H1 (cell line): ENCODE data around the gene ZBTB18. TPM values are rescaled to one million over a fixed set of nuclear protein-coding genes. Genes with fewer than 3 reads are reported as not detected.

ENCODE experiments used
- ASH2L ChIP-seq: fragments of 200-600, 300-600 bp; sonication (generic); IDR thresholded peaks from one replicate; pipeline ENCODE4 v1.7.1; 2017; ENCODE audit warnings: low read length
- PHF8 ChIP-seq: fragments of 200-600 bp; sonication (generic); conservative IDR thresholded peaks from 2 replicates; pipeline ENCODE4 v1.7.1; 2012; ENCODE audit warnings: low read depth, mild to moderate bottlenecking, inconsistent platforms, low read length, moderate library complexity
- RBBP5 ChIP-seq: IDR thresholded peaks from 2 replicates; pipeline ENCODE4 v1.7.1; 2012; ENCODE audit warnings: low read depth, mild to moderate bottlenecking, inconsistent platforms, low read length, moderate library complexity, borderline replicate concordance
- SUZ12 ChIP-seq: fragments of 200-600 bp; sonication (generic); IDR thresholded peaks from 2 replicates; pipeline ENCODE4 v1.6.1; 2012; ENCODE audit warnings: mild to moderate bottlenecking, inconsistent platforms, low read length, moderate library complexity, mixed read lengths
- TAF1 ChIP-seq: IDR thresholded peaks from 2 replicates; pipeline ENCODE4 v1.6.1; 2011; ENCODE audit warnings: mild to moderate bottlenecking, low read depth, low read length
- TCF12 ChIP-seq: IDR thresholded peaks from 2 replicates; pipeline ENCODE4 v1.6.1; 2011; ENCODE audit warnings: low read depth, mild to moderate bottlenecking, low read length
- polyA plus RNA-seq, 7 experiments: library from polyadenylated mRNA; depleted of rRNA in 3 of 7; stranded (reverse) in 5 of 7; unstranded in 2 of 7; fragments of >200 nt in 5 of 7; fragments of 200-250 nt in 2 of 7; gene quantifications; 1 replicate in 5 of 7; 2 replicates in 1 of 7; 4 replicates in 1 of 7; pipeline versions ENCODE4 v1.2.1 to v1.2.3, GENCODE V29; 2011 to 2013; ENCODE audit warnings: missing spikeins in 2 of 7, mixed read lengths in 2 of 7
- total RNA-seq: library from RNA; stranded (reverse); fragmentation: NEBNext Ultra II Directional; extraction: Animal tissue kit (Norgen Biotek cat#: 25700); gene quantifications from 2 replicates; pipeline ENCODE4 v1.2.1, GENCODE V29; 2021
- TF ChIP-seq, protein P1 (sequence below): IDR thresholded peaks from 2 replicates; pipeline ENCODE4 v1.6.1; 2012; ENCODE audit warnings: inconsistent platforms

ZBTB18 gene
- total and polyA plus RNA-seq, 2 of the 8 experiments (the other 6 are each of a cell fraction or from before 2014, with no cell fraction given) = 8.5 to 14.4 TPM

DNA sequence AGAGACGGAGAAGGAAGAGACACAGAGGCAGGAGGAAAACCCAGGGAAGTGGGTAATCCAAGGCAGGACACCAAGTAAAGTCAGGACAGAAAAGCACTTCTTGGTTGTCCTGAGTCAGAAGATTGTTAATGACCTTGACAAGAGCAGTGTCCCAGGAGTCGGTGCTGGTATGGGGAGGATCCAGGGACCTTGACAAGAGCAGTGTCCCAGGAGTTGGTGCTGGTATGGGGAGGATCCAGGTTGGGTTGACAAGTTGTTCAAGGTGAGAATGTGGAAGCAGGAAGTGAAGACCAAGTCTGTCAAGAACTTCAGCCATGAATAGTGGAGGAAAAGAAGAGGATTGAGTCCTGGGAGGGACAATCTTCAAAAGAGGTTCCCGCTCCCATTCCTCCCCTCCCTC lies 31.9 kb downstream of the ZBTB18 start (continued):
- TF ChIP-seq, protein P1, sequence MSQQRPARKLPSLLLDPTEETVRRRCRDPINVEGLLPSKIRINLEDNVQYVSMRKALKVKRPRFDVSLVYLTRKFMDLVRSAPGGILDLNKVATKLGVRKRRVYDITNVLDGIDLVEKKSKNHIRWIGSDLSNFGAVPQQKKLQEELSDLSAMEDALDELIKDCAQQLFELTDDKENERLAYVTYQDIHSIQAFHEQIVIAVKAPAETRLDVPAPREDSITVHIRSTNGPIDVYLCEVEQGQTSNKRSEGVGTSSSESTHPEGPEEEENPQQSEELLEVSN = no peak
- TF ChIP-seq PHF8 (no peak), TCF12 (no peak), RBBP5 (no peak), TAF1 (no peak), ASH2L (no peak), SUZ12 (no peak)
